Small intestine (tissue), 7 donors: Measurements from ENCODE around the gene TMEM108. TPM values are rescaled to one million over a fixed set of nuclear protein-coding genes. Genes with fewer than 3 reads are reported as not detected.

Source experiments
- DNase-seq, 2 donors: peaks; one replicate each; pipeline versions ENCODE4 v3.0.0 to v3.0.0-alpha.2; 2013
- FAIRE-seq: peaks from 2 replicates; lab custom pipeline; 2012; peaks lifted over from hg19 to GRCh38; lab: Jason Lieb, UNC
- H3K27ac ChIP-seq, 3 donors: one replicate each; pipeline ENCODE4 v1.5.1; 2013; ENCODE audit warnings: low read length in 2 of 3, mild to moderate bottlenecking in 2 of 3, control low read depth in 1 of 3, inconsistent platforms in 1 of 3, low read depth in 1 of 3, moderate library complexity in 1 of 3
- H3K27me3 ChIP-seq, 3 donors: one replicate each; pipeline ENCODE4 v1.6.1; 2013; ENCODE audit warnings: low read length in 3 of 3, inconsistent platforms in 1 of 3; ENCODE audit not compliant: control insufficient read depth in 3 of 3, insufficient read depth in 3 of 3
- H3K36me3 ChIP-seq, 3 donors: one replicate each; pipeline ENCODE4 v1.6.1; 2013; ENCODE audit warnings: low read length in 3 of 3, inconsistent platforms in 1 of 3, low read depth in 1 of 3, mild to moderate bottlenecking in 1 of 3, moderate library complexity in 1 of 3; ENCODE audit not compliant: control insufficient read depth in 3 of 3, insufficient read depth in 2 of 3
- H3K4me1 ChIP-seq, 3 donors: one replicate each; pipeline ENCODE4 v1.6.1; 2013; ENCODE audit warnings: low read length in 2 of 3, inconsistent platforms in 1 of 3, low read depth in 1 of 3, mild to moderate bottlenecking in 1 of 3, moderate library complexity in 1 of 3; ENCODE audit not compliant: control insufficient read depth in 3 of 3, insufficient read depth in 2 of 3
- H3K4me3 ChIP-seq, 3 donors: one replicate each; pipeline ENCODE4 v1.5.1; 2013; ENCODE audit warnings: low read length in 3 of 3, control low read depth in 1 of 3, inconsistent platforms in 1 of 3, low read depth in 1 of 3, mild to moderate bottlenecking in 1 of 3, moderate library complexity in 1 of 3
- H3K9me3 ChIP-seq, 2 donors: one replicate each; pipeline ENCODE4 v1.6.1; 2013; ENCODE audit warnings: low read depth in 1 of 2, low read length in 1 of 2; ENCODE audit not compliant: control insufficient read depth in 2 of 2, insufficient read depth in 1 of 2
- WGBS, 3 donors: extraction: QIAGEN DNeasy Blood & Tissue Kit; methylation state at CpG; one replicate each; pipeline ENCODE4 v1.1.7; 2013; 5-methylcytosine and 5-hydroxymethylcytosine counted together
- polyA plus RNA-seq, 4 donors: library from polyadenylated mRNA; stranded (reverse) in 3 of 4; unstranded in 1 of 4; fragments of 200-250 nt in 3 of 4; fragments of 120-200 nt in 1 of 4; gene quantifications; one replicate each; pipeline versions ENCODE4 v1.2.1 to v1.2.3, GENCODE V29; 2013
- donor health status: healthy with polysubstance abuse.
- donor health status: control.
- donor health status: control.
- donor health status: Bipolar disorder and iron deficiency.
- donor health status: healthy.

Gene TMEM108
- polyA plus RNA-seq, 4 donors: 0.41 to 0.94 TPM; not detected in 2

- Histone ChIP-seq H3K27me3 (peaks cover 0 to 34% (median 8%) of the 10 kb centered on the region in 3 donors), H3K9me3 (no peaks in the 10 kb centered on the region), H3K27ac (no peak overlapping the region), H3K4me3 (no peak overlapping the region), H3K36me3 (no peaks in the 10 kb centered on the region), H3K4me1 (peaks cover 0 to 4% (median 0%) of the 10 kb centered on the region in 3 donors)
- WGBS, 3 donors: 33 to 41% (median 35%) methylated on average over 6 of the region's 6 CpGs
- no peak for FAIRE-seq
- DNase-seq: no peak
Observed at GRCh38 chr3:133041524-133041829, 3.3 kb downstream of the TMEM108 start.

GRCh38 chr3:133042778-133043177 is 4.6 kb downstream of the TMEM108 start:
- no peaks in the 10 kb centered on the region for H3K9me3 ChIP-seq
- peaks cover 0 to 21% (median 3%) of the 10 kb centered on the region in 3 donors for H3K27me3 ChIP-seq
- DNase-seq: no peak
- no peak overlapping the region for H3K27ac ChIP-seq
- WGBS, 3 donors: 39 to 68% (median 60%) methylated on average over 1 of the region's 1 CpG
- H3K4me3 ChIP-seq: no peak overlapping the region
- peaks cover 0 to 4% (median 0%) of the 10 kb centered on the region in 3 donors for H3K4me1 ChIP-seq
- no peak for FAIRE-seq
- H3K36me3 ChIP-seq: no peaks in the 10 kb centered on the region

- WGBS, 3 donors: 27 to 69% (median 35%) methylated on average over 1 of the region's 1 CpG
- H3K27ac ChIP-seq: no peak overlapping the region
- no peak overlapping the region for H3K4me3 ChIP-seq
- H3K9me3 ChIP-seq: no peaks in the 10 kb centered on the region
- no peaks in the 10 kb centered on the region for H3K36me3 ChIP-seq
- DNase-seq: no peak
- H3K4me1 ChIP-seq: no peaks in the 10 kb centered on the region
- H3K27me3 ChIP-seq: no peaks in the 10 kb centered on the region
- no peak for FAIRE-seq
Observed at GRCh38 chr3:133047980-133048379, 9.8 kb downstream of the TMEM108 start.

GRCh38 chr3:133049491-133049890 is 11.3 kb downstream of the TMEM108 start:
- 60 to 70% (median 64%) methylated on average over 2 of the region's 2 CpGs for WGBS, 3 donors
- Histone ChIP-seq H3K9me3 (no peaks in the 10 kb centered on the region), H3K27me3 (no peaks in the 10 kb centered on the region), H3K36me3 (no peaks in the 10 kb centered on the region), H3K4me1 (no peaks in the 10 kb centered on the region), H3K4me3 (no peak overlapping the region), H3K27ac (no peak overlapping the region)
- FAIRE-seq (no peak), DNase-seq (no peak)

GRCh38 chr3:133050891-133051290 is 12.7 kb downstream of the TMEM108 start:
- no peaks in the 10 kb centered on the region for H3K36me3 ChIP-seq
- 90 to 94% (median 93%) methylated on average over 2 of the region's 2 CpGs for WGBS, 3 donors
- H3K27ac ChIP-seq: no peak overlapping the region
- DNase-seq (no peak), FAIRE-seq (no peak)
- H3K9me3 ChIP-seq: no peaks in the 10 kb centered on the region
- no peak overlapping the region for H3K4me3 ChIP-seq
- no peaks in the 10 kb centered on the region for H3K27me3 ChIP-seq
- no peaks in the 10 kb centered on the region for H3K4me1 ChIP-seq

GRCh38 chr3:133053532-133053931 is 15.3 kb downstream of the TMEM108 start:
- Histone ChIP-seq H3K36me3 (no peaks in the 10 kb centered on the region), H3K27me3 (no peaks in the 10 kb centered on the region), H3K27ac (no peak overlapping the region), H3K9me3 (no peaks in the 10 kb centered on the region), H3K4me1 (no peaks in the 10 kb centered on the region), H3K4me3 (no peak overlapping the region)
- WGBS, 3 donors: 59 to 72% (median 65%) methylated on average over 2 of the region's 2 CpGs
- DNase-seq: no peak
- FAIRE-seq: no peak

- Histone ChIP-seq H3K9me3 (no peaks in the 10 kb centered on the region), H3K4me3 (no peak overlapping the region), H3K27me3 (no peaks in the 10 kb centered on the region), H3K4me1 (no peaks in the 10 kb centered on the region), H3K36me3 (no peaks in the 10 kb centered on the region), H3K27ac (no peak overlapping the region)
- no peak for DNase-seq
- WGBS, 3 donors: 57 to 86% (median 76%) methylated on average over 1 of the region's 1 CpG
- FAIRE-seq: no peak
Observed at GRCh38 chr3:133054586-133054985, 16.4 kb downstream of the TMEM108 start.

- Histone ChIP-seq H3K36me3 (no peaks in the 10 kb centered on the region), H3K9me3 (no peaks in the 10 kb centered on the region), H3K4me1 (no peaks in the 10 kb centered on the region), H3K27me3 (no peaks in the 10 kb centered on the region), H3K27ac (no peak overlapping the region), H3K4me3 (no peak overlapping the region)
- 54 to 70% (median 61%) methylated on average over 1 of the region's 1 CpG for WGBS, 3 donors
- DNase-seq (no peak), FAIRE-seq (no peak)
Observed at GRCh38 chr3:133055339-133055738, 17.1 kb downstream of the TMEM108 start.

- DNase-seq: no peak
- Histone ChIP-seq H3K4me1 (no peaks in the 10 kb centered on the region), H3K27me3 (no peaks in the 10 kb centered on the region), H3K36me3 (no peaks in the 10 kb centered on the region), H3K4me3 (no peak overlapping the region), H3K27ac (no peak overlapping the region), H3K9me3 (no peaks in the 10 kb centered on the region)
- no peak for FAIRE-seq
- 73 to 80% (median 78%) methylated on average over 4 of the region's 4 CpGs for WGBS, 3 donors
Observed at GRCh38 chr3:133058243-133058642, 20.1 kb downstream of the TMEM108 start.
